HEK293 (cell line): ENCODE data around the gene LGR5.

ENCODE experiments used
- BCL11B ChIP-seq: fragments of 450-650 bp; formaldehyde crosslinking; IDR thresholded peaks from 2 replicates; pipeline ENCODE4 v1.5.1; 2016; ENCODE audit warnings: low read depth, missing biosample characterization, missing genetic modification characterization
- ELK4 ChIP-seq: IDR thresholded peaks from 2 replicates; pipeline ENCODE4 v1.6.1; 2011; ENCODE audit warnings: mild to moderate bottlenecking, low read depth, low read length, borderline replicate concordance
- GLIS1 ChIP-seq: fragments of 450-650 bp; formaldehyde crosslinking; IDR thresholded peaks from 2 replicates; pipeline ENCODE4 v1.5.1; 2016; ENCODE audit warnings: missing biosample characterization, missing genetic modification characterization
- KLF9 ChIP-seq: fragments of 450-650 bp; formaldehyde crosslinking; IDR thresholded peaks from 2 replicates; pipeline ENCODE4 v1.5.1; 2016; ENCODE audit warnings: missing biosample characterization, missing genetic modification characterization, low read depth
- OVOL3 ChIP-seq: fragments of 450-650 bp; formaldehyde crosslinking; IDR thresholded peaks from 2 replicates; pipeline ENCODE4 v1.5.1; 2016; ENCODE audit warnings: missing biosample characterization, missing genetic modification characterization
- PRDM2 ChIP-seq: fragments of 450-650 bp; formaldehyde crosslinking; IDR thresholded peaks from 2 replicates; pipeline ENCODE4 v1.5.1; 2016; ENCODE audit warnings: missing biosample characterization, missing genetic modification characterization, borderline replicate concordance
- ZFP41 ChIP-seq: fragments of 450-650 bp; formaldehyde crosslinking; IDR thresholded peaks from 2 replicates; pipeline ENCODE4 v1.5.1; 2016; ENCODE audit warnings: missing biosample characterization, missing genetic modification characterization, borderline replicate concordance
- ZIC2 ChIP-seq: fragments of 450-650 bp; formaldehyde crosslinking; IDR thresholded peaks from 2 replicates; pipeline ENCODE4 v1.5.1; 2016; ENCODE audit warnings: missing biosample characterization, missing genetic modification characterization
- ZNF112 ChIP-seq: fragments of 450-650 bp; formaldehyde crosslinking; IDR thresholded peaks from 2 replicates; pipeline ENCODE4 v1.5.0; 2017; ENCODE audit warnings: missing biosample characterization, missing genetic modification characterization
- ZNF138 ChIP-seq: fragments of 450-650 bp; formaldehyde crosslinking; IDR thresholded peaks from 2 replicates; pipeline ENCODE4 v1.5.1; 2016; ENCODE audit warnings: missing biosample characterization, missing genetic modification characterization, borderline replicate concordance
- ZNF223 ChIP-seq: fragments of 450-650 bp; formaldehyde crosslinking; IDR thresholded peaks from 2 replicates; pipeline ENCODE4 v1.5.1; 2016; ENCODE audit warnings: missing biosample characterization, missing genetic modification characterization
- ZNF239 ChIP-seq: fragments of 450-650 bp; formaldehyde crosslinking; IDR thresholded peaks from 2 replicates; pipeline ENCODE4 v1.5.1; 2016; ENCODE audit warnings: missing biosample characterization, missing genetic modification characterization
- ZNF311 ChIP-seq: fragments of 450-650 bp; formaldehyde crosslinking; IDR thresholded peaks from 2 replicates; pipeline ENCODE4 v1.5.1; 2017; ENCODE audit warnings: missing biosample characterization, missing genetic modification characterization, borderline replicate concordance
- ZNF350 ChIP-seq: fragments of 450-650 bp; formaldehyde crosslinking; IDR thresholded peaks from 2 replicates; pipeline ENCODE4 v1.5.0; 2017; ENCODE audit warnings: missing biosample characterization, mild to moderate bottlenecking, missing genetic modification characterization
- ZNF510 ChIP-seq: fragments of 450-650 bp; formaldehyde crosslinking; IDR thresholded peaks from 2 replicates; pipeline ENCODE4 v1.5.1; 2018; ENCODE audit warnings: mild to moderate bottlenecking, missing genetic modification characterization, missing biosample characterization; ENCODE audit not compliant: insufficient replicate concordance
- ZNF529 ChIP-seq: fragments of 450-650 bp; formaldehyde crosslinking; IDR thresholded peaks from 2 replicates; pipeline ENCODE4 v1.5.1; 2017; ENCODE audit warnings: missing genetic modification characterization, missing biosample characterization; ENCODE audit not compliant: insufficient replicate concordance
- ZNF571 ChIP-seq: fragments of 450-650 bp; formaldehyde crosslinking; IDR thresholded peaks from 2 replicates; pipeline ENCODE4 v1.5.0; 2017; ENCODE audit warnings: missing biosample characterization, missing genetic modification characterization
- ZNF580 ChIP-seq: fragments of 450-650 bp; formaldehyde crosslinking; IDR thresholded peaks from 2 replicates; pipeline ENCODE4 v1.5.1; 2016; ENCODE audit warnings: missing biosample characterization, missing genetic modification characterization
- ZNF596 ChIP-seq: fragments of 450-650 bp; IDR thresholded peaks from 2 replicates; pipeline ENCODE4 v1.5.0; 2018; ENCODE audit warnings: missing biosample characterization, mild to moderate bottlenecking, missing genetic modification characterization, moderate library complexity
- ZNF692 ChIP-seq: fragments of 450-650 bp; formaldehyde crosslinking; IDR thresholded peaks from 2 replicates; pipeline ENCODE4 v1.5.1; 2016; ENCODE audit warnings: missing biosample characterization, missing genetic modification characterization
- ZNF707 ChIP-seq: fragments of 450-650 bp; formaldehyde crosslinking; IDR thresholded peaks from 2 replicates; pipeline ENCODE4 v1.5.1; 2016; ENCODE audit warnings: missing biosample characterization, missing genetic modification characterization
- ZNF843 ChIP-seq: fragments of 450-650 bp; formaldehyde crosslinking; IDR thresholded peaks from 2 replicates; pipeline ENCODE4 v1.5.1; 2016; ENCODE audit warnings: missing biosample characterization, missing genetic modification characterization
- TF ChIP-seq, protein P1 (sequence below): fragments of 450-650 bp; formaldehyde crosslinking; IDR thresholded peaks from 2 replicates; pipeline ENCODE4 v1.5.1; 2016; ENCODE audit warnings: missing biosample characterization, missing genetic modification characterization
- TF ChIP-seq, protein P2 (sequence below): fragments of 450-650 bp; IDR thresholded peaks from 2 replicates; pipeline ENCODE4 v1.5.1; 2018; ENCODE audit warnings: missing biosample characterization, mild to moderate bottlenecking, missing genetic modification characterization
- TF ChIP-seq, protein P3 (sequence below): fragments of 450-650 bp; IDR thresholded peaks from 2 replicates; pipeline ENCODE4 v1.5.1; 2018; ENCODE audit warnings: missing biosample characterization, missing genetic modification characterization

The LGR5 gene

DNA sequence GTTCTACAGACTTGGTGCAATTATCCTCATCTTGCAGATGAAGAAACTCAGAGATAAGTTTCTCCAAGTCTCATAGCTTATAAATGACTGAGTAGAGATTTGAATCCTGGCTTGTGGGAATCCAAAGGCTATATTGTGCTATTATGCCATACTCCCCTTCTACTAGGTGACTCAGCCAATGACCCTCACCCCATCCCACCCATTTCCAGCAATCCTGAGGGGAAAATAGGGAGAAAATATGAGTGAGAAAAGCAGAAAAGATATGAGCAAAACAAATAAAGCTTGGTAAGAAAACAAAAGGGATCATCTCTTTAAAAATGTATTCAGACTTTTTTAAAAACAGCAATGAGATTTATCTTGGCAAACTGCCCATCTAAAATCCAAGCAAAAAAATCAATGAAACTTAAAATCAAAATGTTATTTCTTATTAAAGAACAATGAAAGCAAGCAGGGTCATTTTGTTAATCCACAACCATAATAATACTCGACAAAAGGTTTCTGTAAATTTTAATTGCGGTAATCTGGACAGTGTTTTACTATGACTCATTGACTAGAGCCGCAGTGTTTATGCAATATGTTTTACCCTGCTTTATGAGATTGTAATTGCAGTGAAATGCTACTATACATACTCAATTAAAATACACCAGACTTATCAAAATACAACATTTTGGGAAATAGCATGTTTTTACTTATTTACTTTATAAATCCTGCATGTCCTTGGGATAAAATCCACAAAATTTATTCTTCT, 13.1 kb upstream of the LGR5 start (continued):
- no peak for TF ChIP-seq ELK4
- TF ChIP-seq, protein P1, sequence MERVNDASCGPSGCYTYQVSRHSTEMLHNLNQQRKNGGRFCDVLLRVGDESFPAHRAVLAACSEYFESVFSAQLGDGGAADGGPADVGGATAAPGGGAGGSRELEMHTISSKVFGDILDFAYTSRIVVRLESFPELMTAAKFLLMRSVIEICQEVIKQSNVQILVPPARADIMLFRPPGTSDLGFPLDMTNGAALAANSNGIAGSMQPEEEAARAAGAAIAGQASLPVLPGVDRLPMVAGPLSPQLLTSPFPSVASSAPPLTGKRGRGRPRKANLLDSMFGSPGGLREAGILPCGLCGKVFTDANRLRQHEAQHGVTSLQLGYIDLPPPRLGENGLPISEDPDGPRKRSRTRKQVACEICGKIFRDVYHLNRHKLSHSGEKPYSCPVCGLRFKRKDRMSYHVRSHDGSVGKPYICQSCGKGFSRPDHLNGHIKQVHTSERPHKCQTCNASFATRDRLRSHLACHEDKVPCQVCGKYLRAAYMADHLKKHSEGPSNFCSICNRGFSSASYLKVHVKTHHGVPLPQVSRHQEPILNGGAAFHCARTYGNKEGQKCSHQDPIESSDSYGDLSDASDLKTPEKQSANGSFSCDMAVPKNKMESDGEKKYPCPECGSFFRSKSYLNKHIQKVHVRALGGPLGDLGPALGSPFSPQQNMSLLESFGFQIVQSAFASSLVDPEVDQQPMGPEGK: no peak
- no peak for TF ChIP-seq ZNF311 (tag by site-specific recombination)
- TF ChIP-seq GLIS1 (tag by site-specific recombination): no peak
- no peak for TF ChIP-seq ZNF571 (tag by site-specific recombination)
- no peak for TF ChIP-seq ZNF138 (tag by site-specific recombination)
- TF ChIP-seq OVOL3 (tag by site-specific recombination): no peak
- TF ChIP-seq ZNF510 (tag by site-specific recombination): no peak
- TF ChIP-seq ZNF843 (tag by site-specific recombination): peak; percentile 81
- TF ChIP-seq ZNF112 (tag by site-specific recombination): no peak
- TF ChIP-seq, protein P2, sequence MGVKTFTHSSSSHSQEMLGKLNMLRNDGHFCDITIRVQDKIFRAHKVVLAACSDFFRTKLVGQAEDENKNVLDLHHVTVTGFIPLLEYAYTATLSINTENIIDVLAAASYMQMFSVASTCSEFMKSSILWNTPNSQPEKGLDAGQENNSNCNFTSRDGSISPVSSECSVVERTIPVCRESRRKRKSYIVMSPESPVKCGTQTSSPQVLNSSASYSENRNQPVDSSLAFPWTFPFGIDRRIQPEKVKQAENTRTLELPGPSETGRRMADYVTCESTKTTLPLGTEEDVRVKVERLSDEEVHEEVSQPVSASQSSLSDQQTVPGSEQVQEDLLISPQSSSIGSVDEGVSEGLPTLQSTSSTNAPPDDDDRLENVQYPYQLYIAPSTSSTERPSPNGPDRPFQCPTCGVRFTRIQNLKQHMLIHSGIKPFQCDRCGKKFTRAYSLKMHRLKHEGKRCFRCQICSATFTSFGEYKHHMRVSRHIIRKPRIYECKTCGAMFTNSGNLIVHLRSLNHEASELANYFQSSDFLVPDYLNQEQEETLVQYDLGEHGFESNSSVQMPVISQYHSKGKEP (tag by site-specific recombination): peak; percentile 79
- no peak for TF ChIP-seq ZFP41 (tag by site-specific recombination)
- no peak for TF ChIP-seq ZNF707 (tag by site-specific recombination)
- TF ChIP-seq ZIC2 (tag by site-specific recombination): no peak
- TF ChIP-seq KLF9 (tag by site-specific recombination): no peak
- TF ChIP-seq ZNF239 (tag by site-specific recombination): no peak
- TF ChIP-seq ZNF529 (tag by site-specific recombination): no peak
- no peak for TF ChIP-seq ZNF692 (tag by site-specific recombination)
- TF ChIP-seq, protein P3, sequence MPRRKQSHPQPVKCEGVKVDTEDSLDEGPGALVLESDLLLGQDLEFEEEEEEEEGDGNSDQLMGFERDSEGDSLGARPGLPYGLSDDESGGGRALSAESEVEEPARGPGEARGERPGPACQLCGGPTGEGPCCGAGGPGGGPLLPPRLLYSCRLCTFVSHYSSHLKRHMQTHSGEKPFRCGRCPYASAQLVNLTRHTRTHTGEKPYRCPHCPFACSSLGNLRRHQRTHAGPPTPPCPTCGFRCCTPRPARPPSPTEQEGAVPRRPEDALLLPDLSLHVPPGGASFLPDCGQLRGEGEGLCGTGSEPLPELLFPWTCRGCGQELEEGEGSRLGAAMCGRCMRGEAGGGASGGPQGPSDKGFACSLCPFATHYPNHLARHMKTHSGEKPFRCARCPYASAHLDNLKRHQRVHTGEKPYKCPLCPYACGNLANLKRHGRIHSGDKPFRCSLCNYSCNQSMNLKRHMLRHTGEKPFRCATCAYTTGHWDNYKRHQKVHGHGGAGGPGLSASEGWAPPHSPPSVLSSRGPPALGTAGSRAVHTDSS: no peak; the same call in 1 of the 2 replicates
- TF ChIP-seq ZNF580 (tag by site-specific recombination): no peak
- TF ChIP-seq ZNF223 (tag by site-specific recombination): no peak
- TF ChIP-seq ZNF350 (tag by site-specific recombination): no peak
- no peak for TF ChIP-seq ZNF596 (tag by site-specific recombination)
- TF ChIP-seq BCL11B (tag by site-specific recombination): no peak
- TF ChIP-seq PRDM2 (tag by site-specific recombination): no peak
